B cell (primary cell): ENCODE data around the gene AGAP1.

ENCODE experiments used
- EZH2 ChIP-seq: IDR thresholded peaks from 2 replicates; pipeline ENCODE4 v1.6.1; 2012; ENCODE audit warnings: borderline replicate concordance, low read depth, mild to moderate bottlenecking, moderate library complexity, low read length; ENCODE audit not compliant: insufficient read depth, poor library complexity, severe bottlenecking
- TF ChIP-seq, protein P1 (sequence below): fragments of 200-600 bp; IDR thresholded peaks from one replicate; pipeline ENCODE4 v1.8.0; 2022; ENCODE audit warnings: antibody characterized with exemption, mild to moderate bottlenecking

DNA sequence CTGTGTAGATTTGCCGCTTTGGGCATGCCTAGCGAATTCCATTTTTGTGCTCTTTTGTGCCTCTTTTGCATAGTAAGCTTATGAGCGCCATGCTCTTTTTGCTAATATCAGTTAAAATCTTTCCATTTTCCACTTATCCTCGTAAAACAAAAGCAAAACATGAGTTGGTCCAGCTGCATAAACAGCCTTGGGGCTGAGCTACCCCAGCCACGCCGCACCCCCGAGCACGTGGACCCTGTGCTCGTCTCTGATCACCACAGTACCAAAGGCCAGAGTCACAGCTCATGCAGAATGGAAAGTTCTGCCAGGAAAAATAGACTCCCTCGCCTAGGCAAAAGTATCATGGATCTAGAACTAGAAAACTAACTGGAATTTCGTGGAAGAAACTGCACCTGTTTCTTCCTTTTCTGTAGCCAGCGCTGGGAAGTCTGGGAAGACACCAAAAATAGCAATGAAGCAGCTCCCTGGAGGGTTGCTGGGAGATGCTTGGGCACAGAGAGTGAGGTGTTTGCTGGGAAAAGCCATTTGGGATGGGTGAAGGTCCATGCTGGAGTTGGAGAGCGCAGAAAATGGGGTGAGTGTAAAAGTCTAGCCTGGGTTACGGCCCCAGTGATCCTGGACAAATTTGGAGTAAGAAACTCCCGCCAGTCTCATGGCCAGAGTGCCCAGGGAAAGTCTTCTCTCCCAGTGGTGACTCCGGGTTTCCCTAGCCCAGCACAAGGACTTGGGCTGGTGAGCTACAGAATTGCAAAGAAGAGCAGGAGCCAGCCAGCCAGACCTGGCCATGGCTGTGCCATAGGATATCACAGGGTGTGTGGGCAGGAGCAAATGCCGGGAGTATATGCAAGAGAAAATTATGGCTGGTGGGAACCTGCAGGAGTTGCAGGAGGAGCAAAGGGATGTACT is 456.0 kb downstream of the AGAP1 start:
- TF ChIP-seq, protein P1, sequence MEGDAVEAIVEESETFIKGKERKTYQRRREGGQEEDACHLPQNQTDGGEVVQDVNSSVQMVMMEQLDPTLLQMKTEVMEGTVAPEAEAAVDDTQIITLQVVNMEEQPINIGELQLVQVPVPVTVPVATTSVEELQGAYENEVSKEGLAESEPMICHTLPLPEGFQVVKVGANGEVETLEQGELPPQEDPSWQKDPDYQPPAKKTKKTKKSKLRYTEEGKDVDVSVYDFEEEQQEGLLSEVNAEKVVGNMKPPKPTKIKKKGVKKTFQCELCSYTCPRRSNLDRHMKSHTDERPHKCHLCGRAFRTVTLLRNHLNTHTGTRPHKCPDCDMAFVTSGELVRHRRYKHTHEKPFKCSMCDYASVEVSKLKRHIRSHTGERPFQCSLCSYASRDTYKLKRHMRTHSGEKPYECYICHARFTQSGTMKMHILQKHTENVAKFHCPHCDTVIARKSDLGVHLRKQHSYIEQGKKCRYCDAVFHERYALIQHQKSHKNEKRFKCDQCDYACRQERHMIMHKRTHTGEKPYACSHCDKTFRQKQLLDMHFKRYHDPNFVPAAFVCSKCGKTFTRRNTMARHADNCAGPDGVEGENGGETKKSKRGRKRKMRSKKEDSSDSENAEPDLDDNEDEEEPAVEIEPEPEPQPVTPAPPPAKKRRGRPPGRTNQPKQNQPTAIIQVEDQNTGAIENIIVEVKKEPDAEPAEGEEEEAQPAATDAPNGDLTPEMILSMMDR = no peak
- no peak for TF ChIP-seq EZH2
